Heart right ventricle (tissue), 16 donors: ENCODE data around the gene UTF1. TPM values are rescaled to one million over a fixed set of nuclear protein-coding genes. Genes with fewer than 3 reads are reported as not detected.
"Not testable (repeated sequence)": the region's sequence is repeated elsewhere in the genome, so short reads cannot be mapped to it uniquely, and the experiment has no call there.

Source experiments
- ATAC-seq, 8 donors: fragments of 200-7000 bp; cut with Tn5 transposase; one replicate each; pipeline ENCODE4 v1.9.1; 2020; ENCODE audit warnings: mild to moderate bottlenecking in 8 of 8, moderate library complexity in 8 of 8, moderate number of reproducible peaks in 1 of 8
- DNase-seq, 2 donors: peaks; one replicate each; pipeline ENCODE4 v3.0.0-alpha.2; 2020
- H3K27ac ChIP-seq, 10 donors: fragments of 200-600 bp; sonication (generic) in 2 of 10; one replicate each; pipeline versions ENCODE4 v1.5.0 to v1.8.0; 2020 to 2022; ENCODE audit warnings: mild to moderate bottlenecking in 3 of 10
- H3K27me3 ChIP-seq, 7 donors: fragments of 200-600 bp; one replicate each; pipeline ENCODE4 v1.8.0; 2021 to 2022; ENCODE audit warnings: mild to moderate bottlenecking in 2 of 7
- H3K36me3 ChIP-seq, 9 donors: fragments of 200-600 bp; sonication (generic) in 1 of 9; one replicate each; pipeline versions ENCODE4 v1.5.0 to v1.8.0; 2020 to 2022; ENCODE audit warnings: mild to moderate bottlenecking in 2 of 9
- H3K4me1 ChIP-seq, 9 donors: fragments of 200-600 bp; sonication (generic) in 1 of 9; one replicate each; pipeline versions ENCODE4 v1.5.0 to v1.8.0; 2020 to 2022; ENCODE audit warnings: mild to moderate bottlenecking in 4 of 9
- H3K4me3 ChIP-seq, 10 donors: fragments of 200-600 bp; sonication (generic) in 2 of 10; one replicate each; pipeline versions ENCODE4 v1.5.0 to v1.8.0; 2020 to 2022; ENCODE audit warnings: mild to moderate bottlenecking in 7 of 10, moderate library complexity in 2 of 10
- H3K9me3 ChIP-seq, 11 donors: fragments of 200-600 bp in 10 of 11; sonication (generic) in 2 of 11; one replicate each; pipeline versions ENCODE4 v1.5.0 to v1.8.0; 2013 to 2022; ENCODE audit warnings: mild to moderate bottlenecking in 2 of 11, control low read depth in 1 of 11, moderate library complexity in 1 of 11
- WGBS, 2 donors: extraction: QIAGEN DNeasy Blood & Tissue Kit; methylation state at CpG; one replicate each; pipeline ENCODE4 v1.1.7; 2013; ENCODE audit warnings: inconsistent platforms in 1 of 2; 5-methylcytosine and 5-hydroxymethylcytosine counted together
- intact Hi-C, 10 donors: fragments of 100-400 bp; cut with DNase I; formaldehyde crosslinking; loops; one replicate each; pipeline versions ENCODE4 v1.11.1 to v1.14.2; 2022
- polyA plus RNA-seq, 2 donors: library from polyadenylated mRNA; stranded (reverse); fragments of 200-250 nt; gene quantifications; one replicate each; pipeline ENCODE4 v1.2.3, GENCODE V29; 2013
- total RNA-seq, 10 donors: library from RNA; stranded (reverse); fragmentation: NEBNext Ultra II Directional in 3 of 10; extraction: Animal tissue kit (Norgen Biotek cat#: 25700) in 3 of 10; gene quantifications; one replicate each; pipeline versions ENCODE4 v1.2.1 to v1.2.4, GENCODE V29; 2021 to 2023
- TF ChIP-seq, protein P1 (sequence below), 9 donors: fragments of 200-600 bp; sonication (generic) in 2 of 9; IDR thresholded peaks; one replicate each; pipeline versions ENCODE4 v1.5.0 to v1.8.0; 2021 to 2022; ENCODE audit warnings: antibody characterized with exemption in 9 of 9, mild to moderate bottlenecking in 5 of 9, moderate library complexity in 1 of 9
- donor health status: Arrhythmogenic right ventricular cardiomyopathy.
- donor health status: ischemic (EF 13 %, LVEDD 7.1; RV severe dilation, severe dysfunction).
- donor health status: healthy with polysubstance abuse.
- donor health status: DM: no; HTN: yes; CAD: no.
- donor health status: DM: no; HTN: no; CAD: no.
- donor health status: ischemic (EF 25% LVEDD 6.9; RV normal size, moderate dysfunction).
- donor health status: ischemic (EF 25% LVEDD 5.7; RV mildly dilated, moderate dysfunction).
- donor health status: healthy.
- donor health status: DM: yes; HTN: yes; CAD: no.
- donor health status: Ischemic cardiomyopathy.
- donor health status: ischemic (EF 35%, LVEDD 5.7; RV mildly dilated, moderate dysfunction).
- donor health status: nonischemic (EF 11% LVEDD 7.7; RV severe dilation, severe dysfunction).
- donor health status: DM: yes; HTN: yes; CAD: no.
- donor health status: PGD.
- donor health status: ischemic (EF 29% LVEDD 5.4; RV normal size, mild dysfunction).
- donor health status: nonischemic (EF 23%, LVEDD 6.1; RV moderate dilation, normal function).

UTF1 gene
- total and polyA plus RNA-seq, 12 donors = not detected

- DNase-seq (no peak), ATAC-seq (no peak)
- TF ChIP-seq, protein P1, sequence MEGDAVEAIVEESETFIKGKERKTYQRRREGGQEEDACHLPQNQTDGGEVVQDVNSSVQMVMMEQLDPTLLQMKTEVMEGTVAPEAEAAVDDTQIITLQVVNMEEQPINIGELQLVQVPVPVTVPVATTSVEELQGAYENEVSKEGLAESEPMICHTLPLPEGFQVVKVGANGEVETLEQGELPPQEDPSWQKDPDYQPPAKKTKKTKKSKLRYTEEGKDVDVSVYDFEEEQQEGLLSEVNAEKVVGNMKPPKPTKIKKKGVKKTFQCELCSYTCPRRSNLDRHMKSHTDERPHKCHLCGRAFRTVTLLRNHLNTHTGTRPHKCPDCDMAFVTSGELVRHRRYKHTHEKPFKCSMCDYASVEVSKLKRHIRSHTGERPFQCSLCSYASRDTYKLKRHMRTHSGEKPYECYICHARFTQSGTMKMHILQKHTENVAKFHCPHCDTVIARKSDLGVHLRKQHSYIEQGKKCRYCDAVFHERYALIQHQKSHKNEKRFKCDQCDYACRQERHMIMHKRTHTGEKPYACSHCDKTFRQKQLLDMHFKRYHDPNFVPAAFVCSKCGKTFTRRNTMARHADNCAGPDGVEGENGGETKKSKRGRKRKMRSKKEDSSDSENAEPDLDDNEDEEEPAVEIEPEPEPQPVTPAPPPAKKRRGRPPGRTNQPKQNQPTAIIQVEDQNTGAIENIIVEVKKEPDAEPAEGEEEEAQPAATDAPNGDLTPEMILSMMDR (IDR thresholded peaks at IDR 0.05) = no peak
- Histone ChIP-seq H3K36me3 (peaks cover 0 to 21% (median 0%) of the 10 kb centered on the region in 9 donors), H3K27ac (no peak overlapping the region), H3K4me1 (peaks cover 7 to 50% (median 25%) of the 10 kb centered on the region in 9 donors), H3K9me3 (no peaks in the 10 kb centered on the region), H3K27me3 (no peaks in the 10 kb centered on the region), H3K4me3 (no peak overlapping the region)
- 85 to 89% methylated on average over 10 of the region's 10 CpGs for WGBS, 2 donors
- intact Hi-C loops = no loop called here
Observed at GRCh38 chr10:133263674-133264073, 33.7 kb downstream of the UTF1 start.

GRCh38 chr10:133264461-133264860 is 34.4 kb downstream of the UTF1 start:
- H3K27me3 ChIP-seq = no peaks in the 10 kb centered on the region
- ATAC-seq (no peak), DNase-seq (no peak)
- H3K36me3 ChIP-seq = peaks cover 0 to 29% (median 0%) of the 10 kb centered on the region in 9 donors
- intact Hi-C loops = no loop called here
- H3K4me1 ChIP-seq = peaks cover 7 to 42% (median 19%) of the 10 kb centered on the region in 9 donors
- H3K4me3 ChIP-seq = no peak overlapping the region
- WGBS, 2 donors = 69 to 73% methylated on average over 9 of the region's 9 CpGs
- no peaks in the 10 kb centered on the region for H3K9me3 ChIP-seq
- no peak overlapping the region for H3K27ac ChIP-seq
- TF ChIP-seq, protein P1 (IDR thresholded peaks at IDR 0.05) = no peak

- H3K9me3 ChIP-seq, intact Hi-C loops, H3K27me3 ChIP-seq, ATAC-seq, DNase-seq, H3K27ac ChIP-seq, H3K4me3 ChIP-seq: not testable (repeated sequence)
- Histone ChIP-seq H3K4me1 (peaks cover 7 to 37% (median 19%) of the 10 kb centered on the region in 9 donors), H3K36me3 (peaks cover 0 to 35% (median 0%) of the 10 kb centered on the region in 9 donors)
- WGBS, 2 donors = 87 to 92% methylated on average over 10 of the region's 10 CpGs
Observed at GRCh38 chr10:133265052-133265451, 35.0 kb downstream of the UTF1 start.

DNA sequence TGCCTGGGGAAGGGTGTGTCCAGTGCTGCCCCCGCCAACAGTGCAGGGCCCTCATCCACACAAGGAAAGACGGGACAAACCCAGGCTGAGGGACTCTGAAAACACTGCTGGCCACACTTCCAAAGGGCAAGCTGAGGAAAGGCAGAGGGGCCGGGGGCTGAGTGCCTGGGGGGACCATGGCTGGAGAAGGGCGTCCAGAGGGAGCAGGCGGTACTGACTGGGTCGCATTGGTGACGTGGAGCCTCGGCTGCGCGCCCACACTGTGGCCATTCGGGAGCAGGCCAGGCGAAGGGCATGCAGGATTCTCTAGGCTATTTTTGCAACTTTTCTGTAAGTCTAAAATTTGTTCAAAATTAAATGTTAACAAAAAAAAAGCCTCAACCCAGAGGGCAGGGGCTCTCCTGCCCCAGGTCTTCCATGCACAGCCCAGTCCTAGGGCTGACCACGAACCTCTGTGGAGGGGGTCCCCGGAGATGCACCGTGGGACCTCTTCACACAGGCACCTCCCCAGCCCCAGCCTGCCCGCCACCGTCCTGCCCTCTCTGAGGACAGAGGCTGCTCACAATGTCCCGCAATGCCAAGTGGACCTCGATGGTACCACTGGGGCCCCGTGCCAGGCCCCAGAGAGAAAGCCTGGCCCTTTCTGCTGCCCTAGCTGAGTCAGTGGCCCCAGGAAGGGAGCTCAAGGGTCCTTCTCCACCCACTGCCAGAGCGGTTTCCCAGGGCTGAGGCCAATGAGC is 36.2 kb downstream of the UTF1 start:
- DNase-seq = no peak
- intact Hi-C loops = no loop called here
- H3K36me3 ChIP-seq = peaks cover 0 to 47% (median 0%) of the 10 kb centered on the region in 9 donors
- H3K9me3 ChIP-seq = no peaks in the 10 kb centered on the region
- peaks cover 7 to 26% (median 10%) of the 10 kb centered on the region in 9 donors for H3K4me1 ChIP-seq
- TF ChIP-seq, protein P1 (IDR thresholded peaks at IDR 0.05) = no peak
- H3K27ac ChIP-seq = no peak overlapping the region
- 85 to 91% methylated on average over 21 of the region's 21 CpGs for WGBS, 2 donors
- no peak for ATAC-seq
- no peak overlapping the region for H3K4me3 ChIP-seq
- H3K27me3 ChIP-seq = no peaks in the 10 kb centered on the region

DNA sequence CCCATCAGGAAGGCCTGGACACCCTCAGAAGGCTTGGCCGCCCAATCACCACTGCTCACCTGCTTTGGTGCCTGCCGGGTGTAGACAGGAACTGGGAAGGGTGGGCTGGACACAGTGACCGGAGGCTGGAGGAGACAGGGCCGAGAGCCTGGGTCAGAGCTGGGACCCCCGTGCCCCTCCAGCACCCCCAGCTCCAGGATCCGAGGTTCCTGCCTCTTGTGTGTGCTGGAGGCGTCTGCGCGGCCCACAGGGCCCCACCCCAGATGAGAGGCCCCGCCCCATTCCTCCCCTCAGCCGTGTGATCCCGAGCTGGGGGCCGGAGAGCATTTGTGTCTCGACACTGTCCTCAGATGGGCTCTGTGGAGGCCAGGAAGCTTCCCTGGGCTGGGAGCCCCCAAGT is 37.3 kb downstream of the UTF1 start:
- Histone ChIP-seq H3K27me3 (no peaks in the 10 kb centered on the region), H3K4me3 (no peak overlapping the region), H3K27ac (no peak overlapping the region), H3K9me3 (no peaks in the 10 kb centered on the region), H3K4me1 (peaks cover 4 to 20% (median 5%) of the 10 kb centered on the region in 9 donors), H3K36me3 (peaks cover 0 to 56% (median 0%) of the 10 kb centered on the region in 9 donors)
- intact Hi-C loops = no loop called here
- ATAC-seq (no peak), DNase-seq (no peak)
- TF ChIP-seq, protein P1 (IDR thresholded peaks at IDR 0.05) = no peak
- 74 to 81% methylated on average over 14 of the region's 14 CpGs for WGBS, 2 donors
